ENCODE data around the gene SH3RF3. TPM values are rescaled to one million over a fixed set of nuclear protein-coding genes. Genes with fewer than 3 reads are reported as not detected.

SH3RF3 gene
- total RNA-seq, 1 donor from 2014 or later, result 7.9 TPM

DNA sequence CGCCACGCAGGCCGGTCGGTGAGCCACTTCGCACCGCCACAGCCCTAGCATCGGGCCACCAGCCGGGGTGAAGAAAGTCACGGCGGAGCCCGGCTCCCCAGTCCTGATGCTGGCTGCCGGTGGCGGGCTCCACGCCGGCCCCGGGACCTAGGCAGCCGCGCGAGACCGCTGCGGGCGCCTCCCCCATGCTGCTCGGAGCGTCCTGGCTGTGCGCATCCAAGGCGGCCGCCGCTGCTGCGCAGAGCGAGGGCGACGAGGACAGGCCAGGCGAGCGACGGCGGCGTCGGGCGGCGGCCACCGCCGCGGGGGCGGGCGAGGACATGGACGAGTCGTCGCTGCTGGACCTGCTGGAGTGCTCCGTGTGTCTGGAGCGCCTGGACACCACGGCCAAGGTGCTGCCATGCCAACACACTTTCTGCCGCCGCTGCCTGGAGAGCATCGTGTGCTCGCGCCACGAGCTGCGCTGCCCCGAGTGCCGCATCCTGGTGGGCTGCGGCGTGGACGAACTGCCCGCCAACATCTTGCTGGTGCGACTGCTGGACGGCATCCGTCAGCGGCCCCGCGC is 433 bp downstream of the SH3RF3 start:
- Histone ChIP-seq H3K4me3 (peak overlapping the region; percentile 85), H3K27me3 (ENCODE audit: low read depth) (peaks cover under 1% of the 10 kb centered on the region), H3K4me1 (peaks cover 44% of the 10 kb centered on the region), H3K9me3 (replicated peaks) (no peaks in the 10 kb centered on the region), H3K36me3 (no peaks in the 10 kb centered on the region), H3K27ac (replicated peaks) (peak overlapping the region; percentile 87)
- peak; percentile 44 for DNase-seq
- intact Hi-C loops (cut with micrococcal nuclease), result loop anchor here (5.0 kb wide), 1 partner anchor 383 kb away; no protein-coding TSS in a partner anchor
- TF ChIP-seq, protein P1, sequence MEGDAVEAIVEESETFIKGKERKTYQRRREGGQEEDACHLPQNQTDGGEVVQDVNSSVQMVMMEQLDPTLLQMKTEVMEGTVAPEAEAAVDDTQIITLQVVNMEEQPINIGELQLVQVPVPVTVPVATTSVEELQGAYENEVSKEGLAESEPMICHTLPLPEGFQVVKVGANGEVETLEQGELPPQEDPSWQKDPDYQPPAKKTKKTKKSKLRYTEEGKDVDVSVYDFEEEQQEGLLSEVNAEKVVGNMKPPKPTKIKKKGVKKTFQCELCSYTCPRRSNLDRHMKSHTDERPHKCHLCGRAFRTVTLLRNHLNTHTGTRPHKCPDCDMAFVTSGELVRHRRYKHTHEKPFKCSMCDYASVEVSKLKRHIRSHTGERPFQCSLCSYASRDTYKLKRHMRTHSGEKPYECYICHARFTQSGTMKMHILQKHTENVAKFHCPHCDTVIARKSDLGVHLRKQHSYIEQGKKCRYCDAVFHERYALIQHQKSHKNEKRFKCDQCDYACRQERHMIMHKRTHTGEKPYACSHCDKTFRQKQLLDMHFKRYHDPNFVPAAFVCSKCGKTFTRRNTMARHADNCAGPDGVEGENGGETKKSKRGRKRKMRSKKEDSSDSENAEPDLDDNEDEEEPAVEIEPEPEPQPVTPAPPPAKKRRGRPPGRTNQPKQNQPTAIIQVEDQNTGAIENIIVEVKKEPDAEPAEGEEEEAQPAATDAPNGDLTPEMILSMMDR (IDR thresholded peaks at IDR 0.05; ENCODE audit: borderline replicate concordance), result no peak

GRCh38 chr2:109129921-109130722 is 1.1 kb downstream of the SH3RF3 start:
- H3K27ac ChIP-seq (replicated peaks), result peak overlapping the region; percentile 87
- no peak for DNase-seq
- TF ChIP-seq, protein P1 (IDR thresholded peaks at IDR 0.05; ENCODE audit: borderline replicate concordance), result no peak
- H3K36me3 ChIP-seq, result no peaks in the 10 kb centered on the region
- H3K4me1 ChIP-seq, result peaks cover 48% of the 10 kb centered on the region
- no peaks in the 10 kb centered on the region for H3K9me3 ChIP-seq (replicated peaks)
- H3K4me3 ChIP-seq, result peak overlapping the region; percentile 85
- no peaks in the 10 kb centered on the region for H3K27me3 ChIP-seq (ENCODE audit: low read depth)
- intact Hi-C loops (cut with micrococcal nuclease), result loop anchor here (5.0 to 10.0 kb wide), 2 partner anchors 105 to 382 kb away; no protein-coding TSS in a partner anchor

DNA sequence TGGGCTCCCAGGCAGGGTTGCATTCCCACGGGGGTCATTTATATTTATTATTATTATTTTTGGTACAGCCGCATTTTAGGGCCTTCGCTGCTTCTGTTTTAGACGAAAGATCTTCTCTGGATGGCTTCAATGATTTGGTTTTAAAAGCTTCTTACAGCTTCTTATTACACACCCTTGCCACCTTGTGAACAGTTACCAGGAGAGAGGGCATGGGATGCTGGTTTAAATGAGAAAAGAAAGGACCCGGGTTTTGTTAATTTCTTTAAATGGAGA is 1.7 kb downstream of the SH3RF3 start:
- no peaks in the 10 kb centered on the region for H3K27me3 ChIP-seq (ENCODE audit: low read depth)
- no peaks in the 10 kb centered on the region for H3K9me3 ChIP-seq (replicated peaks)
- intact Hi-C loops (cut with micrococcal nuclease), result loop anchor here (10.0 kb wide), 1 partner anchor 104 kb away; no protein-coding TSS in a partner anchor
- H3K4me3 ChIP-seq, result peak overlapping the region; percentile 85
- peak overlapping the region; percentile 87 for H3K27ac ChIP-seq (replicated peaks)
- H3K36me3 ChIP-seq, result no peaks in the 10 kb centered on the region
- TF ChIP-seq, protein P1 (IDR thresholded peaks at IDR 0.05; ENCODE audit: borderline replicate concordance), result no peak
- H3K4me1 ChIP-seq, result peaks cover 53% of the 10 kb centered on the region
- DNase-seq, result no peak

DNA sequence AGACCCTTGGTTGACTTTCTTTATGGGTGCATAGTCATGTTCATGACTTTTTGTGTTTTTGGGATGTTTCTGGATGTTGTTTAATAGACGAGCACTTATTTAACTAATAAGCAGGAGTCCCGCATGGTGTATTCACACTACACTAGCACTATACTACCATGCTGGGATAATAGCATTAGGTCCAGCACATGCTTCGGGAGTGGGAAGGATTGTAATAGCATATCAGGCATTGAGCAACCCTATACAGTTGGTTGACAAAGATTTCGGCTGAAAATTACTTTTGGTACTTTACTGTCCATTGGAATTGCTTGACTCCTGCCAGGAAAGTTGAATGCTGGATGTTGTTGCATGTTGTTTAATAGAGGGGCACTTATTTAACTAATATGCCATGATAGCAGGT is 2.8 kb downstream of the SH3RF3 start:
- Histone ChIP-seq H3K4me3 (peak overlapping the region; percentile 85), H3K9me3 (replicated peaks) (no peaks in the 10 kb centered on the region), H3K27ac (replicated peaks) (no peak overlapping the region), H3K36me3 (no peaks in the 10 kb centered on the region), H3K27me3 (ENCODE audit: low read depth) (no peaks in the 10 kb centered on the region), H3K4me1 (peaks cover 55% of the 10 kb centered on the region)
- TF ChIP-seq, protein P1 (IDR thresholded peaks at IDR 0.05; ENCODE audit: borderline replicate concordance), result no peak
- no peak for DNase-seq
- intact Hi-C loops (cut with micrococcal nuclease), result loop anchor here (10.0 kb wide), 1 partner anchor 103 kb away; no protein-coding TSS in a partner anchor

GRCh38 chr2:109132626-109133025 is 3.6 kb downstream of the SH3RF3 start:
- H3K9me3 ChIP-seq (replicated peaks), result no peaks in the 10 kb centered on the region
- intact Hi-C loops (cut with micrococcal nuclease), result loop anchor here (10.0 kb wide), 1 partner anchor 102 kb away; no protein-coding TSS in a partner anchor
- H3K27ac ChIP-seq (replicated peaks), result no peak overlapping the region
- H3K36me3 ChIP-seq, result no peaks in the 10 kb centered on the region
- TF ChIP-seq, protein P1 (IDR thresholded peaks at IDR 0.05; ENCODE audit: borderline replicate concordance), result no peak
- H3K4me3 ChIP-seq, result no peak overlapping the region
- no peaks in the 10 kb centered on the region for H3K27me3 ChIP-seq (ENCODE audit: low read depth)
- no peak for DNase-seq
- H3K4me1 ChIP-seq, result peaks cover 54% of the 10 kb centered on the region

All from left ventricle myocardium inferior (tissue), 1 donor.